Gastroesophageal sphincter (tissue), 4 donors: ENCODE measurements around the gene PCSK5. TPM values are rescaled to one million over a fixed set of nuclear protein-coding genes. Genes with fewer than 3 reads are reported as not detected.

Source experiments
- ATAC-seq: fragments of 150-250 bp; one replicate; pipeline ENCODE4 v1.9.1; 2016; ENCODE audit warnings: mild to moderate bottlenecking, moderate library complexity
- H3K27ac ChIP-seq, 4 donors: fragments of 200-600 bp; sonication (generic) in 3 of 4; 1 replicate in 3 of 4; 2 replicates in 1 of 4; pipeline ENCODE4 v1.5.1; 2016 to 2019
- H3K27me3 ChIP-seq: fragments of 200-600 bp; sonication (generic); one replicate; pipeline ENCODE4 v1.5.1; 2019
- H3K36me3 ChIP-seq, 2 donors: fragments of 200-600 bp; sonication (generic); one replicate each; pipeline ENCODE4 v1.5.1; 2019; ENCODE audit warnings: control low read depth in 1 of 2
- H3K4me1 ChIP-seq, 3 donors: fragments of 200-600 bp; sonication (generic); 1 replicate in 2 of 3; 2 replicates in 1 of 3; pipeline ENCODE4 v1.5.1; 2016 to 2019; ENCODE audit warnings: control low read depth in 2 of 3
- H3K4me3 ChIP-seq, 2 donors: fragments of 200-600 bp; sonication (generic); one replicate each; pipeline ENCODE4 v1.5.1; 2019; ENCODE audit warnings: mild to moderate bottlenecking in 1 of 2, moderate library complexity in 1 of 2
- H3K9me3 ChIP-seq, 3 donors: fragments of 200-600 bp; sonication (generic); one replicate each; pipeline ENCODE4 v1.5.1; 2017 to 2019; ENCODE audit warnings: control low read depth in 2 of 3
- EP300 ChIP-seq: sonication (generic); formaldehyde crosslinking; IDR thresholded peaks from one replicate; pipeline ENCODE4 v1.6.1; 2017; ENCODE audit warnings: antibody characterized with exemption, mild to moderate bottlenecking
- POLR2A ChIP-seq, 2 donors: fragments of 450-650 bp; IDR thresholded peaks; one replicate each; pipeline ENCODE4 v1.6.1; 2017; ENCODE audit warnings: antibody characterized with exemption in 2 of 2, mild to moderate bottlenecking in 2 of 2, moderate library complexity in 1 of 2
- POLR2AphosphoS5 ChIP-seq: sonication (generic); formaldehyde crosslinking; IDR thresholded peaks from one replicate; pipeline ENCODE4 v1.6.1; 2017; ENCODE audit warnings: antibody characterized with exemption
- WGBS, 2 donors: methylation state at CpG; one replicate each; pipeline ENCODE4 v1.1.5; 2018; ENCODE audit warnings: low coverage in 1 of 2; 5-methylcytosine and 5-hydroxymethylcytosine counted together
- total RNA-seq, 4 donors: library from RNA; depleted of rRNA; stranded (reverse); fragments of >200 nt; gene quantifications; one replicate each; pipeline ENCODE4 v1.1.0, GENCODE V29; 2016
- TF ChIP-seq, protein P1 (sequence below), 4 experiments: fragments of 200-600 bp in 2 of 4; fragments of 450-650 bp in 2 of 4; sonication (generic) in 1 of 4; IDR thresholded peaks; one replicate each; pipeline ENCODE4 v1.5.1; 2017 to 2019; ENCODE audit warnings: antibody characterized with exemption in 4 of 4, mild to moderate bottlenecking in 2 of 4, moderate library complexity in 2 of 4

The PCSK5 gene
- total RNA-seq, 4 donors from 2014 or later: 20.1 to 37.3 (median 28.1) TPM

DNA sequence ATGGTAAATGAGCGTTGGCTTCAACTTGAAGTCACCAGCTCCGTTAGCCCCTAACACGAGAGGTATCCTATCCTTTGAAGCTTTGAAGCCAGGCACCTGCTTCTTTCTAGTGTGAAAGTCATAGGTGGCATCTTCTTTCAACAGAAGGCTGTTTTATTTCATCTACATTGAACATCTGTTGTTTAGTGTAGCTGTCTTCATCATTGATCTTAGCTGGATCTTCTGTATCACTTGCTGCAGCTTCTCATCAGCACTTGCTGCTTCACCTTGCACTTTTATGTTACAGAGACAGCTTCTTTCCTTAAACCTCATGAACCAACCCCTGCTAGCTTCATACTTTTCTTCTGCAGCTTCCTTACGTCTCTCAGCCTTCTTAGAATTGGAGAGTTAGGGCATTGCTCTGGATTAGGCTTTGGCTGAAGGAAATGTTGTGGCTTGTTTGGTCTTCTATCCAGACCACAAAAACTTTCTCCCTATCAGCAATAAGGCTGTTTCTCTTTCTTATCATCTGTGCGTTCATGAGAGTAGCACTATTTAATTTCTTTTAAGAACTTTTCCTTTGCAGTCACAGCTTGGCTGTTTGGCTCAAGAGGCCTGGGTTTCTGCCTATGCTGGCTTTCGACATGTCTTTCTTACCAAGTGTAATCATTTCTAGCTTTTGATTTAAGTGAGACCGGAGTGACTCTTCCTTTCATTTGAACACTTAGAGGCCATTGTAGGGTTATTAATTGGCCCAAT, 47.2 kb downstream of the PCSK5 start:
- TF ChIP-seq, protein P1, sequence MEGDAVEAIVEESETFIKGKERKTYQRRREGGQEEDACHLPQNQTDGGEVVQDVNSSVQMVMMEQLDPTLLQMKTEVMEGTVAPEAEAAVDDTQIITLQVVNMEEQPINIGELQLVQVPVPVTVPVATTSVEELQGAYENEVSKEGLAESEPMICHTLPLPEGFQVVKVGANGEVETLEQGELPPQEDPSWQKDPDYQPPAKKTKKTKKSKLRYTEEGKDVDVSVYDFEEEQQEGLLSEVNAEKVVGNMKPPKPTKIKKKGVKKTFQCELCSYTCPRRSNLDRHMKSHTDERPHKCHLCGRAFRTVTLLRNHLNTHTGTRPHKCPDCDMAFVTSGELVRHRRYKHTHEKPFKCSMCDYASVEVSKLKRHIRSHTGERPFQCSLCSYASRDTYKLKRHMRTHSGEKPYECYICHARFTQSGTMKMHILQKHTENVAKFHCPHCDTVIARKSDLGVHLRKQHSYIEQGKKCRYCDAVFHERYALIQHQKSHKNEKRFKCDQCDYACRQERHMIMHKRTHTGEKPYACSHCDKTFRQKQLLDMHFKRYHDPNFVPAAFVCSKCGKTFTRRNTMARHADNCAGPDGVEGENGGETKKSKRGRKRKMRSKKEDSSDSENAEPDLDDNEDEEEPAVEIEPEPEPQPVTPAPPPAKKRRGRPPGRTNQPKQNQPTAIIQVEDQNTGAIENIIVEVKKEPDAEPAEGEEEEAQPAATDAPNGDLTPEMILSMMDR (IDR thresholded peaks at IDR 0.05): no peak
- TF ChIP-seq POLR2AphosphoS5 (no peak), POLR2A (IDR thresholded peaks at IDR 0.05) (no peak), EP300 (no peak)
- WGBS, 2 donors: 81 to 84% methylated on average over 6 to 7 of the region's 7 CpGs
- H3K9me3 ChIP-seq: no peaks in the 10 kb centered on the region
- no peak overlapping the region for H3K4me3 ChIP-seq
- peaks cover 0 to 13% (median 0%) of the 10 kb centered on the region in 3 donors for H3K4me1 ChIP-seq
- no peaks in the 10 kb centered on the region for H3K27me3 ChIP-seq
- ATAC-seq: no peak
- H3K27ac ChIP-seq: no peak overlapping the region
- peaks cover 0 to 22% of the 10 kb centered on the region in 2 donors for H3K36me3 ChIP-seq

GRCh38 chr9:75938946-75939345, 48.5 kb downstream of the PCSK5 start:
- peaks cover 0 to 13% (median 0%) of the 10 kb centered on the region in 3 donors for H3K4me1 ChIP-seq
- no peaks in the 10 kb centered on the region for H3K9me3 ChIP-seq
- TF ChIP-seq, protein P1 (IDR thresholded peaks at IDR 0.05): no peak
- TF ChIP-seq EP300 (no peak), POLR2AphosphoS5 (no peak), POLR2A (IDR thresholded peaks at IDR 0.05) (no peak)
- H3K27ac ChIP-seq: no peak overlapping the region
- H3K36me3 ChIP-seq: peaks cover 0 to 13% of the 10 kb centered on the region in 2 donors
- WGBS, 2 donors: 29 to 88% methylated on average over 1 of the region's 1 CpG
- H3K27me3 ChIP-seq: no peaks in the 10 kb centered on the region
- no peak overlapping the region for H3K4me3 ChIP-seq
- no peak for ATAC-seq

- Histone ChIP-seq H3K4me1 (peaks cover 0 to 13% (median 0%) of the 10 kb centered on the region in 3 donors), H3K36me3 (peaks cover 0 to 7% of the 10 kb centered on the region in 2 donors), H3K4me3 (no peak overlapping the region), H3K27me3 (no peaks in the 10 kb centered on the region), H3K27ac (no peak overlapping the region), H3K9me3 (no peaks in the 10 kb centered on the region)
- ATAC-seq: no peak
- WGBS, 2 donors: 96 to 98% methylated on average over 7 of the region's 7 CpGs
- TF ChIP-seq POLR2AphosphoS5 (no peak), POLR2A (IDR thresholded peaks at IDR 0.05) (no peak), EP300 (no peak)
- TF ChIP-seq, protein P1 (IDR thresholded peaks at IDR 0.05): no peak
Observed at GRCh38 chr9:75939536-75940111, 49.2 kb downstream of the PCSK5 start.

- no peak for ATAC-seq
- TF ChIP-seq POLR2A (IDR thresholded peaks at IDR 0.05) (no peak), EP300 (no peak), POLR2AphosphoS5 (no peak)
- TF ChIP-seq, protein P1 (IDR thresholded peaks at IDR 0.05): no peak
- H3K9me3 ChIP-seq: no peaks in the 10 kb centered on the region
- peaks cover 0 to 13% (median 0%) of the 10 kb centered on the region in 3 donors for H3K4me1 ChIP-seq
- no peak overlapping the region for H3K4me3 ChIP-seq
- no peaks in the 10 kb centered on the region for H3K27me3 ChIP-seq
- WGBS, 2 donors: 56 to 61% methylated on average over 5 to 6 of the region's 7 CpGs
- H3K27ac ChIP-seq: no peak overlapping the region
- no peaks in the 10 kb centered on the region for H3K36me3 ChIP-seq
Observed at GRCh38 chr9:75941066-75941465, 50.6 kb downstream of the PCSK5 start.
